Measurements from ENCODE around the gene PNMA8A.

PNMA8A gene

GRCh38 chr19:46493236-46494145, 22.1 kb upstream of the PNMA8A start:
- FAIRE-seq = no peak
- TF ChIP-seq TAF1 (IDR thresholded peaks at IDR 0.05; ENCODE audit: low read depth, low read length) (no peak), SPI1 (IDR thresholded peaks at IDR 0.05; ENCODE audit: low read depth, low read length) (no peak), PAX5 (IDR thresholded peaks at IDR 0.05; ENCODE audit: insufficient read depth, low read length, severe bottlenecking) (no peak), POU2F2 (IDR thresholded peaks at IDR 0.05; ENCODE audit: low read depth, low read length) (no peak), POLR2AphosphoS5 (IDR thresholded peaks at IDR 0.05; ENCODE audit: low read depth, low read length) (no peak), POLR2A (IDR thresholded peaks at IDR 0.05; ENCODE audit: low read depth, low read length) (no peak)
- DNase-seq (ENCODE audit: insufficient read length, low spot score) = no peak

- no peak for TF ChIP-seq POLR2A (IDR thresholded peaks at IDR 0.05; ENCODE audit: low read depth, low read length)
- TF ChIP-seq SPI1 (IDR thresholded peaks at IDR 0.05; ENCODE audit: low read depth, low read length) = no peak
- TF ChIP-seq POLR2AphosphoS5 (IDR thresholded peaks at IDR 0.05; ENCODE audit: low read depth, low read length) = no peak
- no peak for TF ChIP-seq TAF1 (IDR thresholded peaks at IDR 0.05; ENCODE audit: low read depth, low read length)
- no peak for TF ChIP-seq POU2F2 (IDR thresholded peaks at IDR 0.05; ENCODE audit: low read depth, low read length)
- TF ChIP-seq PAX5 (IDR thresholded peaks at IDR 0.05; ENCODE audit: insufficient read depth, low read length, severe bottlenecking) = no peak
- FAIRE-seq (no peak), DNase-seq (ENCODE audit: insufficient read length, low spot score) (no peak)
These were observed 21.5 kb upstream of the PNMA8A start for GRCh38 chr19:46492841-46493235.

GRCh38 chr19:46491975-46492682, 20.8 kb upstream of the PNMA8A start:
- TF ChIP-seq POLR2AphosphoS5 (IDR thresholded peaks at IDR 0.05; ENCODE audit: low read depth, low read length) = no peak
- TF ChIP-seq SPI1 (IDR thresholded peaks at IDR 0.05; ENCODE audit: low read depth, low read length) = no peak
- no peak for TF ChIP-seq POLR2A (IDR thresholded peaks at IDR 0.05; ENCODE audit: low read depth, low read length)
- TF ChIP-seq TAF1 (IDR thresholded peaks at IDR 0.05; ENCODE audit: low read depth, low read length) = no peak
- TF ChIP-seq PAX5 (IDR thresholded peaks at IDR 0.05; ENCODE audit: insufficient read depth, low read length, severe bottlenecking) = no peak
- no peak for TF ChIP-seq POU2F2 (IDR thresholded peaks at IDR 0.05; ENCODE audit: low read depth, low read length)
- DNase-seq (ENCODE audit: insufficient read length, low spot score) = no peak
- no peak for FAIRE-seq

DNA sequence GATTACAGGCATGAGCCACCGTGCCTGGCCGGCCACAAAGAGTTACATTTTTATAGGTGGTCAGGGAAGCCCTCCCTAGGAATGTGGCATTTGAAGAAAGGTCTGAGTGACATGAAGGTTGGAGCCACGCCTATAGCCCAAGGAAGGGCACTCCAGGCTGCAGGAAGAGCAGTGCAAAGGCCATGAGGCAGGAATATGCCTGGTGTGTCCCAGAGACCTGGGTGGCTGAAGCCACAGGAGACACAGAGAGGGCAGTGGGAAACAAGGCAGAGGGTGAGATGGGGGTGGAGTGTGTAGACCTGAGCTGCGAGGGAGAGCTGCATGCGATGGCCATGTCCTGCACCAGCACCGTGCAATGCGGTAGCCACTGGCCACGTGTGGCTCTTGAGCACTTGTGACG, 19.4 kb upstream of the PNMA8A start:
- DNase-seq (ENCODE audit: insufficient read length, low spot score) (no peak), FAIRE-seq (no peak)
- TF ChIP-seq POU2F2 (IDR thresholded peaks at IDR 0.05; ENCODE audit: low read depth, low read length) (no peak), POLR2A (IDR thresholded peaks at IDR 0.05; ENCODE audit: low read depth, low read length) (no peak), SPI1 (IDR thresholded peaks at IDR 0.05; ENCODE audit: low read depth, low read length) (no peak), TAF1 (IDR thresholded peaks at IDR 0.05; ENCODE audit: low read depth, low read length) (no peak), PAX5 (IDR thresholded peaks at IDR 0.05; ENCODE audit: insufficient read depth, low read length, severe bottlenecking) (no peak), POLR2AphosphoS5 (IDR thresholded peaks at IDR 0.05; ENCODE audit: low read depth, low read length) (no peak)

DNA sequence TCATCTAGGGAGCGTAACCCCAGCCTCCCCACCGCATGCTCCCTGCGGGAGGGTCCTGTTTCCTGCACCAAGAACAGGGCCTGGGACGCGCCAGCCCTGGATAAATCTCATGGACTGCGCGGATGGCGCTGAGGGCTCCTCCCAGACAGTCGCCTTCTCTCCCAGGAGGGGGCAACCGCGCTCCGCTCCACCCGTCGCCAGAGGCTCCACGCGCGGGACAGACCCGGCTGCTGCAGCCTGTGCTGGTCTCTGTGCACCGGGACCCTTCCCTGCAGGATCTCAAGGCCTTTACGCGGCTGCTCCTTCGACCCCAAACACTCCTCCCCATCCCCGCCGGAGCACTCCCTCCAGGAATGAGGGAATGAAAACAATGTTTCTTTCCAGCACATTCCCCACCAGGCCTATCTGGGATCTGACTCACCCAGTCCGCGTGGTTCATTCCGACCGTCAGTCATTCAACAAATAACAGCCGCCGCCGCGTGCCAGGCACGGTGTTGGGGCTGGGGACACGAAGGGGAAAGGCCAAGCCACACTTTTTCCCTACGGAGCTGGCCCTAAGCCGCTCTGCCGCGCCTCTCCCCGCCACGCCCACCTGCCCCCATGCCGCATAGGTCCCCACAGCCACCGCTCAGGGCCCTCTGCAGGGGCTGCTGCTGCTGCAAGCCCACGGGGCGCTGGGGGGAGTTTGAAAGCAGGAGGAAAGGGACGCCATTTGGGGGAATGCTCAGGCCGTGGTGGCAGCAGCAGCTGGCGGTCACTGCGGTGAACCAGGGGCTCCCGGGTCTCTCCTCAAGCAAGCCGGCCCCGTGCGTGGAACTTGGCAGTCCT, 18.3 kb upstream of the PNMA8A start:
- FAIRE-seq = no peak
- TF ChIP-seq TAF1 (IDR thresholded peaks at IDR 0.05; ENCODE audit: low read depth, low read length) = no peak
- DNase-seq (ENCODE audit: insufficient read length, low spot score) = no peak

GRCh38 chr19:46488551-46488950, 17.2 kb upstream of the PNMA8A start:
- no peak for FAIRE-seq
- no peak for TF ChIP-seq POU2F2 (IDR thresholded peaks at IDR 0.05; ENCODE audit: low read depth, low read length)
- TF ChIP-seq TAF1 (IDR thresholded peaks at IDR 0.05; ENCODE audit: low read depth, low read length) = no peak
- no peak for TF ChIP-seq POLR2AphosphoS5 (IDR thresholded peaks at IDR 0.05; ENCODE audit: low read depth, low read length)
- TF ChIP-seq PAX5 (IDR thresholded peaks at IDR 0.05; ENCODE audit: insufficient read depth, low read length, severe bottlenecking) = no peak
- TF ChIP-seq POLR2A (IDR thresholded peaks at IDR 0.05; ENCODE audit: low read depth, low read length) = no peak
- no peak for DNase-seq (ENCODE audit: insufficient read length, low spot score)

- peak; percentile 88 for FAIRE-seq
- peak; percentile 76 for DNase-seq (ENCODE audit: insufficient read length, low spot score)
- TF ChIP-seq TAF1 (IDR thresholded peaks at IDR 0.05; ENCODE audit: low read depth, low read length) = no peak
- TF ChIP-seq PAX5 (IDR thresholded peaks at IDR 0.05; ENCODE audit: insufficient read depth, low read length, severe bottlenecking) = no peak
- no peak for TF ChIP-seq SPI1 (IDR thresholded peaks at IDR 0.05; ENCODE audit: low read depth, low read length)
- no peak for TF ChIP-seq POLR2A (IDR thresholded peaks at IDR 0.05; ENCODE audit: low read depth, low read length)
- no peak for TF ChIP-seq POU2F2 (IDR thresholded peaks at IDR 0.05; ENCODE audit: low read depth, low read length)
- no peak for TF ChIP-seq POLR2AphosphoS5 (IDR thresholded peaks at IDR 0.05; ENCODE audit: low read depth, low read length)
These were observed 16.6 kb upstream of the PNMA8A start for GRCh38 chr19:46487802-46488445.

GRCh38 chr19:46487178-46487801, 15.9 kb upstream of the PNMA8A start:
- no peak for FAIRE-seq
- DNase-seq (ENCODE audit: insufficient read length, low spot score) = no peak
- TF ChIP-seq SPI1 (IDR thresholded peaks at IDR 0.05; ENCODE audit: low read depth, low read length) (no peak), POLR2A (IDR thresholded peaks at IDR 0.05; ENCODE audit: low read depth, low read length) (no peak)

Data from GM12891 (cell line).